ENCODE results near the gene ABCB8. TPM values are rescaled to one million over a fixed set of nuclear protein-coding genes. Genes with fewer than 3 reads are reported as not detected.

The ABCB8 gene
- polyA plus RNA-seq, 1 of the 3 experiments (the other 2 are of a cell fraction) = 36.0 TPM

DNA sequence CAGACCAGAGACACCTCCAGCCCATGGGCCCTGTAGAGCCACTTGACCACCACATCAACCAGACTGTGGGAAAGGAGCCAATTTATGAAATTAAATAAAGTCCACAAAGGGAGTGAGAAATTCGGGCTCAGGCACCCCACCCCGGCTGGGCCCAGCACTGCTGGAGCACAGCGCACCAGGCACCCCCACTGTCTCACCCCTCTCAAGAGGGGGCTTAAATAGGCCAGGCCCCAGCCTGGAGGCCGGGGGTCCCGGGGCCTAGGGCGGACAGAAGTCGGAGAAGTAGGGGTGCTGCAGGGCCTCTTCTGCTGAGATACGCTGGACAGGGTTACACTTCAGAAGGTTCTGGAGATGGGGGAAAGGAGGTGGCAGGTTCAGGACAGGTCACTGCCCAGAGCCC lies 25.5 kb downstream of the ABCB8 start:
- Histone ChIP-seq H3K9me2 (no peaks in the 10 kb centered on the region), H3K4me3 (ENCODE audit: low read depth in 2 of 2, low read length in 1 of 2) (no peak overlapping the region), H3K27ac (ENCODE audit: low read depth in 2 of 2, low read length in 1 of 2) (no peak overlapping the region), H3K36me3 (replicated peaks in 1 of 2; ENCODE audit: control insufficient read depth in 1 of 2, insufficient read depth in 2 of 2, low read length in 1 of 2) (peaks cover 3 to 40% of the 10 kb centered on the region in 2 experiments), H3K4me2 (no peak overlapping the region), H3K79me2 (ENCODE audit: insufficient read depth) (peaks cover 19% of the 10 kb centered on the region), H3K9ac (no peak overlapping the region), H3K4me1 (ENCODE audit: control insufficient read depth in 1 of 2, insufficient read depth in 2 of 2, low read depth in 1 of 2, low read length in 1 of 2) (peaks cover 10 to 25% of the 10 kb centered on the region in 2 experiments; a peak in 3 of 4 replicates), H4K20me1 (ENCODE audit: insufficient read depth) (no peaks in the 10 kb centered on the region), H3K27me3 (ENCODE audit: insufficient read depth) (no peaks in the 10 kb centered on the region), H2AFZ (ENCODE audit: low read depth) (no peak overlapping the region), H3K9me3 (no peaks in the 10 kb centered on the region), H3F3A (replicated peaks; ENCODE audit: insufficient read depth) (peaks cover 3% of the 10 kb centered on the region)
- WGBS (ENCODE audit: low lambda C conversion rate) = 83% methylated on average over 6 of the region's 8 CpGs
- TF ChIP-seq FOSL2 (IDR thresholded peaks at IDR 0.05; ENCODE audit: borderline replicate concordance, low read depth) (no peak), FOXM1 (IDR thresholded peaks at IDR 0.05; ENCODE audit: low read depth) (no peak)
- DNase-seq = no peak
- ChIA-PET POLR2A (interaction anchor here (1.0 kb wide), 1 partner anchor 27 kb away, joined by 3 read pairs; the partner anchor contains the start of gene FASTK), CTCF (interaction anchor here (0.7 to 2.4 kb wide), 2 partner anchors 14 to 24 kb away, joined by 3 to 14 read pairs; partner anchors contain the start of gene ABCB8)

DNA sequence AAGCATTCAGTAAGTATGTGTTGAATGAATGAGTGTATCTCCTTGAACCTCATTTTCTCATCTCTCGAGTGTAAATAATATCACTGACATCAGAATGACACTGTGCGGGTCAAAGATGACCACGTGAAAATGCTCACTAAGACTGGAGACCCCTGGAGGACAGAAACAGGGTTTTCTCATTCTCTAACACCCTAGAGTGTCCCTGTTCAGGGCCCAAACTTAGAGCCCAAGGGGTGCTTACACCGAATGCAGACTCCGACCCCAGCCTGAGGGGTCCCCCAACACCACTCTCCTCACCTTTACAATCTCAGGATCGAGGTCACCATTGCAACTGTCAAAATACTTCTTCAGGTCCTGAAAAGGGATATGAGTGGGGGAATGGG lies 28.0 kb downstream of the ABCB8 start:
- H3K27me3 ChIP-seq (ENCODE audit: insufficient read depth) = no peaks in the 10 kb centered on the region
- peaks cover 38% of the 10 kb centered on the region for H3K79me2 ChIP-seq (ENCODE audit: insufficient read depth)
- TF ChIP-seq GATA2 (CRISPR knock-in tag; IDR thresholded peaks at IDR 0.05) (no peak), MEF2A (IDR thresholded peaks at IDR 0.05; ENCODE audit: borderline replicate concordance, low read depth) (no peak), FOSL2 (IDR thresholded peaks at IDR 0.05; ENCODE audit: borderline replicate concordance, low read depth) (no peak), GABPA (IDR thresholded peaks at IDR 0.05; ENCODE audit: low read depth) (no peak), SMC3 (IDR thresholded peaks at IDR 0.05; ENCODE audit: low read depth, low read length) (no peak), ELF1 (IDR thresholded peaks at IDR 0.05) (no peak), MXI1 (IDR thresholded peaks at IDR 0.05; ENCODE audit: low read depth, low read length) (0 out of 2 replicates have a peak, but pooled peaks have one; percentile 9), NFIC (IDR thresholded peaks at IDR 0.05; ENCODE audit: borderline replicate concordance) (no peak)
- TF ChIP-seq, protein P1, sequence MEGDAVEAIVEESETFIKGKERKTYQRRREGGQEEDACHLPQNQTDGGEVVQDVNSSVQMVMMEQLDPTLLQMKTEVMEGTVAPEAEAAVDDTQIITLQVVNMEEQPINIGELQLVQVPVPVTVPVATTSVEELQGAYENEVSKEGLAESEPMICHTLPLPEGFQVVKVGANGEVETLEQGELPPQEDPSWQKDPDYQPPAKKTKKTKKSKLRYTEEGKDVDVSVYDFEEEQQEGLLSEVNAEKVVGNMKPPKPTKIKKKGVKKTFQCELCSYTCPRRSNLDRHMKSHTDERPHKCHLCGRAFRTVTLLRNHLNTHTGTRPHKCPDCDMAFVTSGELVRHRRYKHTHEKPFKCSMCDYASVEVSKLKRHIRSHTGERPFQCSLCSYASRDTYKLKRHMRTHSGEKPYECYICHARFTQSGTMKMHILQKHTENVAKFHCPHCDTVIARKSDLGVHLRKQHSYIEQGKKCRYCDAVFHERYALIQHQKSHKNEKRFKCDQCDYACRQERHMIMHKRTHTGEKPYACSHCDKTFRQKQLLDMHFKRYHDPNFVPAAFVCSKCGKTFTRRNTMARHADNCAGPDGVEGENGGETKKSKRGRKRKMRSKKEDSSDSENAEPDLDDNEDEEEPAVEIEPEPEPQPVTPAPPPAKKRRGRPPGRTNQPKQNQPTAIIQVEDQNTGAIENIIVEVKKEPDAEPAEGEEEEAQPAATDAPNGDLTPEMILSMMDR (IDR thresholded peaks at IDR 0.05) = peak; percentile 23
- TF ChIP-seq, protein P2, sequence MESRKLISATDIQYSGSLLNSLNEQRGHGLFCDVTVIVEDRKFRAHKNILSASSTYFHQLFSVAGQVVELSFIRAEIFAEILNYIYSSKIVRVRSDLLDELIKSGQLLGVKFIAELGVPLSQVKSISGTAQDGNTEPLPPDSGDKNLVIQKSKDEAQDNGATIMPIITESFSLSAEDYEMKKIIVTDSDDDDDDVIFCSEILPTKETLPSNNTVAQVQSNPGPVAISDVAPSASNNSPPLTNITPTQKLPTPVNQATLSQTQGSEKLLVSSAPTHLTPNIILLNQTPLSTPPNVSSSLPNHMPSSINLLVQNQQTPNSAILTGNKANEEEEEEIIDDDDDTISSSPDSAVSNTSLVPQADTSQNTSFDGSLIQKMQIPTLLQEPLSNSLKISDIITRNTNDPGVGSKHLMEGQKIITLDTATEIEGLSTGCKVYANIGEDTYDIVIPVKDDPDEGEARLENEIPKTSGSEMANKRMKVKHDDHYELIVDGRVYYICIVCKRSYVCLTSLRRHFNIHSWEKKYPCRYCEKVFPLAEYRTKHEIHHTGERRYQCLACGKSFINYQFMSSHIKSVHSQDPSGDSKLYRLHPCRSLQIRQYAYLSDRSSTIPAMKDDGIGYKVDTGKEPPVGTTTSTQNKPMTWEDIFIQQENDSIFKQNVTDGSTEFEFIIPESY (IDR thresholded peaks at IDR 0.05; ENCODE audit: borderline replicate concordance, low read depth) = no peak
- TF ChIP-seq, protein P3, sequence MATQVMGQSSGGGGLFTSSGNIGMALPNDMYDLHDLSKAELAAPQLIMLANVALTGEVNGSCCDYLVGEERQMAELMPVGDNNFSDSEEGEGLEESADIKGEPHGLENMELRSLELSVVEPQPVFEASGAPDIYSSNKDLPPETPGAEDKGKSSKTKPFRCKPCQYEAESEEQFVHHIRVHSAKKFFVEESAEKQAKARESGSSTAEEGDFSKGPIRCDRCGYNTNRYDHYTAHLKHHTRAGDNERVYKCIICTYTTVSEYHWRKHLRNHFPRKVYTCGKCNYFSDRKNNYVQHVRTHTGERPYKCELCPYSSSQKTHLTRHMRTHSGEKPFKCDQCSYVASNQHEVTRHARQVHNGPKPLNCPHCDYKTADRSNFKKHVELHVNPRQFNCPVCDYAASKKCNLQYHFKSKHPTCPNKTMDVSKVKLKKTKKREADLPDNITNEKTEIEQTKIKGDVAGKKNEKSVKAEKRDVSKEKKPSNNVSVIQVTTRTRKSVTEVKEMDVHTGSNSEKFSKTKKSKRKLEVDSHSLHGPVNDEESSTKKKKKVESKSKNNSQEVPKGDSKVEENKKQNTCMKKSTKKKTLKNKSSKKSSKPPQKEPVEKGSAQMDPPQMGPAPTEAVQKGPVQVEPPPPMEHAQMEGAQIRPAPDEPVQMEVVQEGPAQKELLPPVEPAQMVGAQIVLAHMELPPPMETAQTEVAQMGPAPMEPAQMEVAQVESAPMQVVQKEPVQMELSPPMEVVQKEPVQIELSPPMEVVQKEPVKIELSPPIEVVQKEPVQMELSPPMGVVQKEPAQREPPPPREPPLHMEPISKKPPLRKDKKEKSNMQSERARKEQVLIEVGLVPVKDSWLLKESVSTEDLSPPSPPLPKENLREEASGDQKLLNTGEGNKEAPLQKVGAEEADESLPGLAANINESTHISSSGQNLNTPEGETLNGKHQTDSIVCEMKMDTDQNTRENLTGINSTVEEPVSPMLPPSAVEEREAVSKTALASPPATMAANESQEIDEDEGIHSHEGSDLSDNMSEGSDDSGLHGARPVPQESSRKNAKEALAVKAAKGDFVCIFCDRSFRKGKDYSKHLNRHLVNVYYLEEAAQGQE (IDR thresholded peaks at IDR 0.05; ENCODE audit: low read depth, low read length) = no peak
- TF ChIP-seq, protein P4, sequence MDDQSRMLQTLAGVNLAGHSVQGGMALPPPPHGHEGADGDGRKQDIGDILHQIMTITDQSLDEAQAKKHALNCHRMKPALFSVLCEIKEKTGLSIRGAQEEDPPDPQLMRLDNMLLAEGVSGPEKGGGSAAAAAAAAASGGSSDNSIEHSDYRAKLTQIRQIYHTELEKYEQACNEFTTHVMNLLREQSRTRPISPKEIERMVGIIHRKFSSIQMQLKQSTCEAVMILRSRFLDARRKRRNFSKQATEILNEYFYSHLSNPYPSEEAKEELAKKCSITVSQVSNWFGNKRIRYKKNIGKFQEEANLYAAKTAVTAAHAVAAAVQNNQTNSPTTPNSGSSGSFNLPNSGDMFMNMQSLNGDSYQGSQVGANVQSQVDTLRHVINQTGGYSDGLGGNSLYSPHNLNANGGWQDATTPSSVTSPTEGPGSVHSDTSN (IDR thresholded peaks at IDR 0.05) = no peak
- H3F3A ChIP-seq (replicated peaks; ENCODE audit: insufficient read depth) = peaks cover 3% of the 10 kb centered on the region
- WGBS (ENCODE audit: low lambda C conversion rate) = 91% methylated on average over 6 of the region's 6 CpGs
- H3K9ac ChIP-seq = peak overlapping the region; percentile 68; the same call in 1 of the 2 replicates
- peaks cover 20 to 40% of the 10 kb centered on the region in 2 experiments for H3K4me1 ChIP-seq (ENCODE audit: control insufficient read depth in 1 of 2, insufficient read depth in 2 of 2, low read depth in 1 of 2, low read length in 1 of 2)
- H3K9me2 ChIP-seq = no peaks in the 10 kb centered on the region
- no peak overlapping the region for H3K27ac ChIP-seq (ENCODE audit: low read depth in 2 of 2, low read length in 1 of 2)
- peak overlapping the region; percentile 85 for H3K4me2 ChIP-seq
- no peak for DNase-seq
- peak overlapping the region; percentile 66 to 99; a peak in 2 of 4 replicates for H3K4me3 ChIP-seq (ENCODE audit: low read depth in 2 of 2, low read length in 1 of 2)
- peaks cover 3 to 40% of the 10 kb centered on the region in 2 experiments for H3K36me3 ChIP-seq (replicated peaks in 1 of 2; ENCODE audit: control insufficient read depth in 1 of 2, insufficient read depth in 2 of 2, low read length in 1 of 2)
- ChIA-PET CTCF (interaction anchor here (1.0 to 12.2 kb wide), 8 partner anchors 10 to 54 kb away, joined by 3 to 126 read pairs (median 8); partner anchors contain the start of gene ABCB8), POLR2A (no interaction called here)
- no peaks in the 10 kb centered on the region for H3K9me3 ChIP-seq
- no peak overlapping the region for H2AFZ ChIP-seq (ENCODE audit: low read depth)
- peaks cover 8% of the 10 kb centered on the region for H4K20me1 ChIP-seq (ENCODE audit: insufficient read depth)

All from SK-N-SH (cell line).